DMS114 treated with DMSO at 0.1 percent for 48 hours (cell line): Measurements from ENCODE around the gene KLF3.
A peak's percentile ranks its signal among the peaks of the same experiment; 100 is the strongest.
"Not testable (repeated sequence)": the region's sequence is repeated elsewhere in the genome, so short reads cannot be mapped to it uniquely, and the experiment has no call there.

Source experiments
- DNase-seq: peaks from one replicate; lab custom pipeline; 2025; ENCODE audit not compliant: unreplicated experiment; lab: John Stamatoyannopoulos, UW

Gene KLF3

GRCh38 chr4:38663801-38664705 is at the start of gene KLF3:
Gene KLF3 (plus strand): TSS chr4:38664199. CDS start chr4:38680626, 16,427 bp downstream.
- DNase-seq: peak; percentile 22

GRCh38 chr4:38614231-38614630 is 49.8 kb upstream of the KLF3 start:
- DNase-seq: no peak

- DNase-seq: no peak
Measured at GRCh38 chr4:38615847-38616246, 48.2 kb upstream of the KLF3 start.

GRCh38 chr4:38618505-38618904 is 45.5 kb upstream of the KLF3 start:
- DNase-seq: no peak

- no peak for DNase-seq
Measured at GRCh38 chr4:38619316-38619715, 44.7 kb upstream of the KLF3 start.

- DNase-seq: no peak
Measured at GRCh38 chr4:38620065-38620464, 43.9 kb upstream of the KLF3 start.

- DNase-seq: no peak
Measured at GRCh38 chr4:38620527-38621027, 43.4 kb upstream of the KLF3 start.

GRCh38 chr4:38621028-38621684 is 42.8 kb upstream of the KLF3 start:
- no peak for DNase-seq

- no peak for DNase-seq
Measured at GRCh38 chr4:38621831-38622230, 42.2 kb upstream of the KLF3 start.

GRCh38 chr4:38622340-38622739 is 41.7 kb upstream of the KLF3 start:
- not testable (repeated sequence) for DNase-seq

- no peak for DNase-seq
Measured at GRCh38 chr4:38623260-38623659, 40.7 kb upstream of the KLF3 start.

- DNase-seq: no peak
Measured at GRCh38 chr4:38624311-38624710, 39.7 kb upstream of the KLF3 start.

- no peak for DNase-seq
Measured at GRCh38 chr4:38625508-38625907, 38.5 kb upstream of the KLF3 start.

GRCh38 chr4:38626901-38627444 is 37.0 kb upstream of the KLF3 start:
- DNase-seq: not testable (repeated sequence)

GRCh38 chr4:38630519-38630918 is 33.5 kb upstream of the KLF3 start:
- no peak for DNase-seq

GRCh38 chr4:38634047-38634759 is 29.8 kb upstream of the KLF3 start:
- no peak for DNase-seq

- DNase-seq: no peak
Measured at GRCh38 chr4:38639242-38639641, 24.8 kb upstream of the KLF3 start.

- DNase-seq: no peak
Measured at GRCh38 chr4:38641811-38642210, 22.2 kb upstream of the KLF3 start.

GRCh38 chr4:38644201-38644600 is 19.8 kb upstream of the KLF3 start:
- no peak for DNase-seq

GRCh38 chr4:38647101-38647819 is 16.7 kb upstream of the KLF3 start:
- DNase-seq: no peak

- no peak for DNase-seq
Measured at GRCh38 chr4:38650133-38650532, 13.9 kb upstream of the KLF3 start.
